Measurements from ENCODE around the gene PARD3B.

- TF ChIP-seq EZH2phosphoT487 (IDR thresholded peaks at IDR 0.05; ENCODE audit: unreplicated experiment): no peak
- TF ChIP-seq, protein P1, sequence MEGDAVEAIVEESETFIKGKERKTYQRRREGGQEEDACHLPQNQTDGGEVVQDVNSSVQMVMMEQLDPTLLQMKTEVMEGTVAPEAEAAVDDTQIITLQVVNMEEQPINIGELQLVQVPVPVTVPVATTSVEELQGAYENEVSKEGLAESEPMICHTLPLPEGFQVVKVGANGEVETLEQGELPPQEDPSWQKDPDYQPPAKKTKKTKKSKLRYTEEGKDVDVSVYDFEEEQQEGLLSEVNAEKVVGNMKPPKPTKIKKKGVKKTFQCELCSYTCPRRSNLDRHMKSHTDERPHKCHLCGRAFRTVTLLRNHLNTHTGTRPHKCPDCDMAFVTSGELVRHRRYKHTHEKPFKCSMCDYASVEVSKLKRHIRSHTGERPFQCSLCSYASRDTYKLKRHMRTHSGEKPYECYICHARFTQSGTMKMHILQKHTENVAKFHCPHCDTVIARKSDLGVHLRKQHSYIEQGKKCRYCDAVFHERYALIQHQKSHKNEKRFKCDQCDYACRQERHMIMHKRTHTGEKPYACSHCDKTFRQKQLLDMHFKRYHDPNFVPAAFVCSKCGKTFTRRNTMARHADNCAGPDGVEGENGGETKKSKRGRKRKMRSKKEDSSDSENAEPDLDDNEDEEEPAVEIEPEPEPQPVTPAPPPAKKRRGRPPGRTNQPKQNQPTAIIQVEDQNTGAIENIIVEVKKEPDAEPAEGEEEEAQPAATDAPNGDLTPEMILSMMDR (conservative IDR thresholded peaks at IDR 0.05; ENCODE audit: low read depth in 2 of 2): no peak
- no peak for TF ChIP-seq EZH2 (IDR thresholded peaks at IDR 0.05; ENCODE audit: low read depth, unreplicated experiment)
- TF ChIP-seq POLR2AphosphoS5 (IDR thresholded peaks at IDR 0.05; ENCODE audit: low read depth): no peak
- TF ChIP-seq, protein P2, sequence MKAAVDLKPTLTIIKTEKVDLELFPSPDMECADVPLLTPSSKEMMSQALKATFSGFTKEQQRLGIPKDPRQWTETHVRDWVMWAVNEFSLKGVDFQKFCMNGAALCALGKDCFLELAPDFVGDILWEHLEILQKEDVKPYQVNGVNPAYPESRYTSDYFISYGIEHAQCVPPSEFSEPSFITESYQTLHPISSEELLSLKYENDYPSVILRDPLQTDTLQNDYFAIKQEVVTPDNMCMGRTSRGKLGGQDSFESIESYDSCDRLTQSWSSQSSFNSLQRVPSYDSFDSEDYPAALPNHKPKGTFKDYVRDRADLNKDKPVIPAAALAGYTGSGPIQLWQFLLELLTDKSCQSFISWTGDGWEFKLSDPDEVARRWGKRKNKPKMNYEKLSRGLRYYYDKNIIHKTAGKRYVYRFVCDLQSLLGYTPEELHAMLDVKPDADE (IDR thresholded peaks at IDR 0.05): no peak
- TF ChIP-seq NANOG (IDR thresholded peaks at IDR 0.05; ENCODE audit: borderline replicate concordance): no peak
- no peak for TF ChIP-seq ZNF114 (CRISPR knock-in tag; IDR thresholded peaks at IDR 0.05)
- TF ChIP-seq REST (IDR thresholded peaks at IDR 0.05; ENCODE audit: unreplicated experiment): no peak
- TF ChIP-seq, protein P3, sequence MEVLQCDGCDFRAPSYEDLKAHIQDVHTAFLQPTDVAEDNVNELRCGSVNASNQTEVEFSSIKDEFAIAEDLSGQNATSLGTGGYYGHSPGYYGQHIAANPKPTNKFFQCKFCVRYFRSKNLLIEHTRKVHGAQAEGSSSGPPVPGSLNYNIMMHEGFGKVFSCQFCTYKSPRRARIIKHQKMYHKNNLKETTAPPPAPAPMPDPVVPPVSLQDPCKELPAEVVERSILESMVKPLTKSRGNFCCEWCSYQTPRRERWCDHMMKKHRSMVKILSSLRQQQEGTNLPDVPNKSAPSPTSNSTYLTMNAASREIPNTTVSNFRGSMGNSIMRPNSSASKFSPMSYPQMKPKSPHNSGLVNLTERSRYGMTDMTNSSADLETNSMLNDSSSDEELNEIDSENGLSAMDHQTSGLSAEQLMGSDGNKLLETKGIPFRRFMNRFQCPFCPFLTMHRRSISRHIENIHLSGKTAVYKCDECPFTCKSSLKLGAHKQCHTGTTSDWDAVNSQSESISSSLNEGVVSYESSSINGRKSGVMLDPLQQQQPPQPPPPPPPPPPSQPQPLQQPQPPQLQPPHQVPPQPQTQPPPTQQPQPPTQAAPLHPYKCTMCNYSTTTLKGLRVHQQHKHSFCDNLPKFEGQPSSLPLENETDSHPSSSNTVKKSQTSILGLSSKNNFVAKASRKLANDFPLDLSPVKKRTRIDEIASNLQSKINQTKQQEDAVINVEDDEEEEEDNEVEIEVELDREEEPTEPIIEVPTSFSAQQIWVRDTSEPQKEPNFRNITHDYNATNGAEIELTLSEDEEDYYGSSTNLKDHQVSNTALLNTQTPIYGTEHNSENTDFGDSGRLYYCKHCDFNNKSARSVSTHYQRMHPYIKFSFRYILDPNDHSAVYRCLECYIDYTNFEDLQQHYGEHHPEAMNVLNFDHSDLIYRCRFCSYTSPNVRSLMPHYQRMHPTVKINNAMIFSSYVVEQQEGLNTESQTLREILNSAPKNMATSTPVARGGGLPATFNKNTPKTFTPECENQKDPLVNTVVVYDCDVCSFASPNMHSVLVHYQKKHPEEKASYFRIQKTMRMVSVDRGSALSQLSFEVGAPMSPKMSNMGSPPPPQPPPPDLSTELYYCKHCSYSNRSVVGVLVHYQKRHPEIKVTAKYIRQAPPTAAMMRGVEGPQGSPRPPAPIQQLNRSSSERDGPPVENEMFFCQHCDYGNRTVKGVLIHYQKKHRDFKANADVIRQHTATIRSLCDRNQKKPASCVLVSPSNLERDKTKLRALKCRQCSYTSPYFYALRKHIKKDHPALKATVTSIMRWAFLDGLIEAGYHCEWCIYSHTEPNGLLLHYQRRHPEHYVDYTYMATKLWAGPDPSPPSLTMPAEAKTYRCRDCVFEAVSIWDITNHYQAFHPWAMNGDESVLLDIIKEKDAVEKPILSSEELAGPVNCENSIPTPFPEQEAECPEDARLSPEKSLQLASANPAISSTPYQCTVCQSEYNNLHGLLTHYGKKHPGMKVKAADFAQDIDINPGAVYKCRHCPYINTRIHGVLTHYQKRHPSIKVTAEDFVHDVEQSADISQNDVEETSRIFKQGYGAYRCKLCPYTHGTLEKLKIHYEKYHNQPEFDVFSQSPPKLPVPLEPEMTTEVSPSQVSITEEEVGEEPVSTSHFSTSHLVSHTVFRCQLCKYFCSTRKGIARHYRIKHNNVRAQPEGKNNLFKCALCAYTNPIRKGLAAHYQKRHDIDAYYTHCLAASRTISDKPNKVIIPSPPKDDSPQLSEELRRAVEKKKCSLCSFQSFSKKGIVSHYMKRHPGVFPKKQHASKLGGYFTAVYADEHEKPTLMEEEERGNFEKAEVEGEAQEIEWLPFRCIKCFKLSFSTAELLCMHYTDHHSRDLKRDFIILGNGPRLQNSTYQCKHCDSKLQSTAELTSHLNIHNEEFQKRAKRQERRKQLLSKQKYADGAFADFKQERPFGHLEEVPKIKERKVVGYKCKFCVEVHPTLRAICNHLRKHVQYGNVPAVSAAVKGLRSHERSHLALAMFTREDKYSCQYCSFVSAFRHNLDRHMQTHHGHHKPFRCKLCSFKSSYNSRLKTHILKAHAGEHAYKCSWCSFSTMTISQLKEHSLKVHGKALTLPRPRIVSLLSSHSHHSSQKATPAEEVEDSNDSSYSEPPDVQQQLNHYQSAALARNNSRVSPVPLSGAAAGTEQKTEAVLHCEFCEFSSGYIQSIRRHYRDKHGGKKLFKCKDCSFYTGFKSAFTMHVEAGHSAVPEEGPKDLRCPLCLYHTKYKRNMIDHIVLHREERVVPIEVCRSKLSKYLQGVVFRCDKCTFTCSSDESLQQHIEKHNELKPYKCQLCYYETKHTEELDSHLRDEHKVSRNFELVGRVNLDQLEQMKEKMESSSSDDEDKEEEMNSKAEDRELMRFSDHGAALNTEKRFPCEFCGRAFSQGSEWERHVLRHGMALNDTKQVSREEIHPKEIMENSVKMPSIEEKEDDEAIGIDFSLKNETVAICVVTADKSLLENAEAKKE (CRISPR knock-in tag; IDR thresholded peaks at IDR 0.05): no peak
- TF ChIP-seq CREB1 (CRISPR knock-in tag; IDR thresholded peaks at IDR 0.05; ENCODE audit: low read depth): no peak
Measured at GRCh38 chr2:205477016-205477705, 931.9 kb downstream of the PARD3B start.
